GM13977 (cell line): ENCODE results near the gene NDFIP2.

Source experiments
- DNase-seq: peaks from one replicate; pipeline ENCODE4 v3.0.0; 2012; ENCODE audit warnings: low spot score
- CTCF ChIP-seq: IDR thresholded peaks from 2 replicates; pipeline ENCODE4 v1.5.1; 2012; ENCODE audit warnings: mild to moderate bottlenecking, control low read depth; ENCODE audit not compliant: insufficient read depth; ENCODE audit errors: extremely low read depth, missing control alignments
- in situ Hi-C: fragments of 300-500 bp; cut with MboI; formaldehyde crosslinking; loops from one replicate; pipeline ENCODE4 v1.12.0; 2022; ENCODE audit warnings: low sequenced_read_pairs, low pct_unique_long_range_greater_than_20kb, mixed read lengths, inconsistent platforms; ENCODE audit not compliant: unreplicated experiment

NDFIP2 gene

GRCh38 chr13:79440958-79441528, 39.9 kb upstream of the NDFIP2 start:
- TF ChIP-seq CTCF: no peak
- DNase-seq: no peak
- in situ Hi-C loops: no loop called here

GRCh38 chr13:79442221-79442620, 38.7 kb upstream of the NDFIP2 start:
- no peak for TF ChIP-seq CTCF
- in situ Hi-C loops: no loop called here
- DNase-seq: no peak

- DNase-seq: no peak
- TF ChIP-seq CTCF: no peak
- in situ Hi-C loops: no loop called here
Measured at GRCh38 chr13:79442706-79443105, 38.2 kb upstream of the NDFIP2 start.

DNA sequence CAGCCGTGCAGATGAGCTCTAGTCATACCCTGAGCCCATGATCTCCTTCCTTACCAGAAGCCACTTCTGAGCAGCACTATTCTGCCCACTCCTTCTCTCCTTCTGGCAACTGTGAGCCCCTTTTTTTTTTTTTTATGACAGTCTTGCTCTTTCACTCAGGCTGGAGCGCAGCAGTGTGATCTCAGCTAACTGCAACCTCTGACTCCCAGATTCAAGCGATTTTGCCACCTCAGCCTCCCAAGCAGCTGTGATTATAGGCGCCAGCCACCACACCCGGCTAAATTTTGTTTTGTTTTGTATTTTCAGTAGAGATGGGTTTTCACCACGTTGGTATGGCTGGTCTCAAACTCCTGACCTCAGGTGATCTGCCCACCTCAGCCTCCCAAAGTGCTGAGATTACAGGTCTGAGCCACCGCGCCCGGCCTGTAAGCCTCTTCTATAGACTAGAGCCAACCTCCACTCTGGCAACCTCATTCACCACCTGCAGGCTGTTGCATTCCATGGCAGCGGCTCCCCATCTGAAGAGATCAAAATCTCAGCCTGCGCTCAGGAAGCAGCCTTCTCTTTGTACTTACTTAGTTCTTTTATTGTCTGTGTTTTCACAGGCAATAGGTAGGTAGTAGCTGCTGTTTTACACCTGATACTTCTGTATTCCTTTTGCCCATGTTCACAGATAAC, 34.8 kb upstream of the NDFIP2 start:
- TF ChIP-seq CTCF: no peak
- in situ Hi-C loops: no loop called here
- DNase-seq: no peak

GRCh38 chr13:79447141-79447540, 33.8 kb upstream of the NDFIP2 start:
- no peak for DNase-seq
- no peak for TF ChIP-seq CTCF
- in situ Hi-C loops: no loop called here

DNA sequence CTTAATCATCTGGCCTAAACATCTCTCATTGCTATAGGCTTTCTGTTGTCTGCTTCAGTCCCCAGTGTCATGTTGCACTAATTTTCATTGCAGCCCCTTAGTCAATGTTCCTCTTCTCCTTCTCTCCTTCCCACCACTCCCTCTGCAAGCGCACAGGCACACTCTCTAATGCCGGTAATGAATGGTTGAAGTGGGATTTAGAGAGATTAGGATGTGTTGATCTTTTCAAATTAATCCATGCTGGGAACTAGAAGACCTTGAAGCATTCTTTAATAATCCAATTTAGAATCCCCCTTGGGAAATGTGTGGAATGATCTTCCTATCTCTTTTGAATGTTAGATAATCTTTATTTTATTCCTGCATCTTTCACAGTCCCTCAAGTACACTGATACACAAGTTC, 33.2 kb upstream of the NDFIP2 start:
- no peak for DNase-seq
- in situ Hi-C loops: no loop called here
- TF ChIP-seq CTCF: no peak

GRCh38 chr13:79448413-79448812, 32.5 kb upstream of the NDFIP2 start:
- no peak for DNase-seq
- TF ChIP-seq CTCF: no peak

More at GRCh38 chr13:79448413-79448812, 32.5 kb upstream of the NDFIP2 start:
- in situ Hi-C loops: no loop called here
